K562 (cell line): ENCODE measurements around the gene MCEMP1. TPM values are rescaled to one million over a fixed set of nuclear protein-coding genes. Genes with fewer than 3 reads are reported as not detected.

ENCODE experiments used
- ATAC-seq: fragments of 200-7000 bp; cut with Tn5 transposase; 3 replicates; pipeline ENCODE4 v1.9.1; 2020; ENCODE audit warnings: moderate library complexity
- BruUV-seq: library from RNA; stranded (reverse); fragments of 400-500 nt; replicated peaks from 2 replicates; lab custom pipeline; 2021; lab: Mats Ljungman, UMichigan
- CTCF ChIA-PET: fragments of 300-600 bp; formaldehyde crosslinking; extraction: SDS; loops from one replicate; lab custom pipeline; 2021; ENCODE audit warnings: low intra/inter-chr PET ratio; lab: Yijun Ruan, JAX
- POLR2A ChIA-PET: fragments of 300-600, 350-650 bp; sonication (Branson Sonifier 250); formaldehyde crosslinking; extraction: SDS; loops from one replicate; lab custom pipeline; 2021; ENCODE audit warnings: antibody characterized with exemption, inconsistent platforms; lab: Yijun Ruan, JAX
- DNase-seq, 4 experiments: peaks; one replicate each; pipeline versions ENCODE4 v3.0.0 to v3.0.0-alpha.2; 2011 to 2018; ENCODE audit warnings: low spot score in 3 of 4, mixed read lengths in 3 of 4; ENCODE audit errors: extremely low read depth in 1 of 4
- FAIRE-seq: peaks from 2 replicates; lab custom pipeline; 2011; peaks lifted over from hg19 to GRCh38; lab: Jason Lieb, UNC
- H2AFZ ChIP-seq: 2 replicates; pipeline ENCODE4 v1.6.0; 2011; ENCODE audit warnings: low read depth, low read length, control low read depth, inconsistent platforms
- H3K27ac ChIP-seq: fragments of 200-600 bp; 3 replicates; pipeline ENCODE4 v1.8.0; 2011; ENCODE audit warnings: low read depth, mild to moderate bottlenecking, control low read depth, inconsistent platforms, low read length, moderate library complexity, mixed read lengths; ENCODE audit errors: extremely low read depth
- H3K27me3 ChIP-seq, 2 experiments: fragments of 300-600 bp in 1 of 2; 2 replicates in 1 of 2; 3 replicates in 1 of 2; pipeline versions ENCODE4 v1.6.0 to v1.8.0; 2011; ENCODE audit warnings: inconsistent platforms in 2 of 2, low read length in 2 of 2, mild to moderate bottlenecking in 1 of 2, mixed read lengths in 1 of 2, moderate library complexity in 1 of 2; ENCODE audit not compliant: control insufficient read depth in 2 of 2, insufficient read depth in 2 of 2
- H3K36me3 ChIP-seq: fragments of 300-600 bp; 3 replicates; pipeline ENCODE4 v1.8.0; 2011; ENCODE audit warnings: mild to moderate bottlenecking, low read length, inconsistent platforms; ENCODE audit not compliant: control insufficient read depth, insufficient read depth
- H3K4me1 ChIP-seq, 2 experiments: fragments of 200-600 bp in 1 of 2; replicated peaks in 1 of 2; 2 replicates in 1 of 2; 3 replicates in 1 of 2; pipeline versions ENCODE4 v1.5.1 to v1.8.0; 2011; ENCODE audit warnings: inconsistent platforms in 2 of 2, low read length in 2 of 2, mild to moderate bottlenecking in 1 of 2, mixed read lengths in 1 of 2, moderate library complexity in 1 of 2; ENCODE audit not compliant: control insufficient read depth in 2 of 2, insufficient read depth in 2 of 2
- H3K4me2 ChIP-seq: 2 replicates; pipeline ENCODE4 v1.6.1; 2011; ENCODE audit warnings: low read length, control low read depth, inconsistent platforms, mixed read lengths; ENCODE audit not compliant: insufficient read depth
- H3K4me3 ChIP-seq: fragments of 200-600 bp; sonication (generic), shearing (Covaris generic); 2 replicates; pipeline ENCODE4 v1.5.1; 2016; ENCODE audit warnings: control low read depth, inconsistent platforms
- H3K79me2 ChIP-seq: fragments of 200-600 bp; 3 replicates; pipeline ENCODE4 v1.8.0; 2011; ENCODE audit warnings: low read length, inconsistent platforms; ENCODE audit not compliant: control insufficient read depth, insufficient read depth
- H3K9ac ChIP-seq, 2 experiments: 2 replicates each; pipeline versions ENCODE4 v1.6.0 to v1.6.1; 2011; ENCODE audit warnings: low read depth in 2 of 2, low read length in 2 of 2, control low read depth in 1 of 2, inconsistent platforms in 1 of 2, mild to moderate bottlenecking in 1 of 2, mixed read lengths in 1 of 2; ENCODE audit not compliant: insufficient read depth in 1 of 2
- H3K9me1 ChIP-seq: one replicate; pipeline ENCODE4 v1.6.0; 2011; ENCODE audit warnings: inconsistent platforms, mild to moderate bottlenecking, low read length, moderate library complexity; ENCODE audit not compliant: control insufficient read depth, insufficient read depth
- H3K9me3 ChIP-seq: replicated peaks from 2 replicates; pipeline ENCODE4 v1.5.1; 2011; ENCODE audit warnings: low read depth, low read length, inconsistent platforms; ENCODE audit not compliant: control insufficient read depth, insufficient read depth
- H4K20me1 ChIP-seq: replicated peaks from 2 replicates; pipeline ENCODE4 v1.6.1; 2011; ENCODE audit warnings: low read length, inconsistent platforms, mixed read lengths; ENCODE audit not compliant: control insufficient read depth, insufficient read depth
- ATF3 ChIP-seq, 2 experiments: fragments of 450-650 bp in 1 of 2; sonication (generic) in 1 of 2; formaldehyde crosslinking in 1 of 2; IDR thresholded peaks in 1 of 2; conservative IDR thresholded peaks in 1 of 2; 2 replicates each; pipeline versions ENCODE4 v1.6.1 to v1.8.1; 2016 to 2023; ENCODE audit warnings: mild to moderate bottlenecking in 2 of 2, moderate library complexity in 2 of 2, inconsistent platforms in 1 of 2, missing genetic modification reagents in 1 of 2
- BCOR ChIP-seq: fragments of 450-650 bp; IDR thresholded peaks from 2 replicates; pipeline ENCODE4 v1.6.1; 2016
- BDP1 ChIP-seq: IDR thresholded peaks from 3 replicates; pipeline ENCODE4 v1.6.1; 2011; ENCODE audit not compliant: insufficient read length, insufficient read depth
- CHD1 ChIP-seq: fragments of 200-600 bp; sonication (generic); IDR thresholded peaks from one replicate; pipeline ENCODE4 v1.6.1; 2012; ENCODE audit warnings: mild to moderate bottlenecking, moderate library complexity, low read length, inconsistent platforms
- DMBX1 ChIP-seq: fragments of 250-450 bp; sonication (Bioruptor Pico); IDR thresholded peaks from 2 replicates; pipeline ENCODE4 v1.8.0; 2022; ENCODE audit warnings: inconsistent platforms, mild to moderate bottlenecking, moderate library complexity, borderline replicate concordance
- E2F6 ChIP-seq, 2 experiments: IDR thresholded peaks; 2 replicates each; pipeline ENCODE4 v1.6.1; 2011; ENCODE audit warnings: borderline replicate concordance in 1 of 2, control low read depth in 1 of 2, low read depth in 1 of 2, low read length in 1 of 2, mild to moderate bottlenecking in 1 of 2, mixed read lengths in 1 of 2, moderate library complexity in 1 of 2; ENCODE audit not compliant: insufficient read depth in 1 of 2, insufficient read length in 1 of 2, poor library complexity in 1 of 2, severe bottlenecking in 1 of 2; ENCODE audit errors: extremely low read depth in 1 of 2
- GTF2A2 ChIP-seq: IDR thresholded peaks from 2 replicates; pipeline ENCODE4 v1.6.1; 2016; ENCODE audit warnings: mild to moderate bottlenecking, missing genetic modification characterization, missing compliant biosample characterization
- HLTF ChIP-seq: fragments of 450-650 bp; IDR thresholded peaks from 2 replicates; pipeline ENCODE4 v1.6.1; 2016
- HNRNPLL ChIP-seq: fragments of 200-400 bp; formaldehyde crosslinking; IDR thresholded peaks from 2 replicates; pipeline ENCODE4 v1.6.1; 2017; ENCODE audit warnings: low read length, low read depth, mild to moderate bottlenecking; ENCODE audit not compliant: poor library complexity, severe bottlenecking
- MTA2 ChIP-seq: fragments of 450-650 bp; IDR thresholded peaks from 2 replicates; pipeline ENCODE4 v1.6.1; 2016; ENCODE audit warnings: low read depth
- RBFOX2 ChIP-seq: fragments of 200-400 bp; formaldehyde crosslinking; IDR thresholded peaks from 2 replicates; pipeline ENCODE4 v1.6.1; 2017; ENCODE audit warnings: low read depth, mild to moderate bottlenecking, low read length, moderate library complexity
- RBM25 ChIP-seq: fragments of 200-400 bp; formaldehyde crosslinking; IDR thresholded peaks from 2 replicates; pipeline ENCODE4 v1.6.1; 2018; ENCODE audit warnings: low read length, low read depth, moderate library complexity; ENCODE audit not compliant: severe bottlenecking
- SAFB2 ChIP-seq: fragments of 200-400 bp; formaldehyde crosslinking; IDR thresholded peaks from 2 replicates; pipeline ENCODE4 v1.6.1; 2018; ENCODE audit warnings: borderline replicate concordance, low read length, low read depth, moderate library complexity; ENCODE audit not compliant: severe bottlenecking
- SMARCA5 ChIP-seq: fragments of 450-650 bp; IDR thresholded peaks from 2 replicates; pipeline ENCODE4 v1.6.1; 2016
- SP1 ChIP-seq: sonication (generic); formaldehyde crosslinking; IDR thresholded peaks from 2 replicates; pipeline ENCODE4 v1.8.1; 2022; ENCODE audit warnings: mild to moderate bottlenecking, missing genetic modification reagents
- XRCC4 ChIP-seq: IDR thresholded peaks from one replicate; pipeline ENCODE4 v1.6.1; 2011; ENCODE audit not compliant: insufficient read depth, insufficient read length; ENCODE audit errors: extremely low read depth
- ZNF507 ChIP-seq: conservative IDR thresholded peaks from 2 replicates; pipeline ENCODE4 v1.6.1; 2017; ENCODE audit warnings: missing genetic modification characterization, missing compliant biosample characterization
- ZNF583 ChIP-seq: fragments of 250-450 bp; sonication (Bioruptor Pico); IDR thresholded peaks from 2 replicates; pipeline ENCODE4 v1.4.0; 2020
- ZNF77 ChIP-seq: fragments of 250-450 bp; sonication (Bioruptor Pico); IDR thresholded peaks from 2 replicates; pipeline ENCODE4 v1.5.0; 2020
- WGBS: fragments of 100-300 bp; shearing (Covaris generic); methylation state at CpG from one replicate; pipeline ENCODE4 v1.1.6; 2016; ENCODE audit warnings: low coverage, mixed read lengths; ENCODE audit not compliant: insufficient coverage; ENCODE audit errors: missing lambda C conversion rate; 5-methylcytosine and 5-hydroxymethylcytosine counted together
- in situ Hi-C: fragments of 300-500 bp; cut with MboI; formaldehyde crosslinking; loops from 4 replicates; pipeline ENCODE4 v1.15.0; 2018; ENCODE audit warnings: inconsistent platforms, mixed read lengths
- intact Hi-C: fragments of 100-400 bp; cut with micrococcal nuclease; formaldehyde crosslinking; loops from 2 replicates; pipeline ENCODE4 v1.14.2; 2022
- polyA plus RNA-seq, 8 experiments: library from polyadenylated mRNA; depleted of rRNA in 4 of 8; stranded (reverse) in 5 of 8; unstranded in 3 of 8; fragments of >200 nt; fragmentation: Nextera tagmentation in 2 of 8; fragmentation: Illumina TruSeq in 1 of 8; extraction: Ambion mirVana in 2 of 8; extraction: Trizol in 1 of 8; gene quantifications; 2 replicates each; pipeline versions ENCODE4 v1.2.1 to v1.2.3, GENCODE V29; 2011 to 2014; ENCODE audit warnings: inconsistent platforms in 1 of 8, missing spikeins in 1 of 8
- total RNA-seq, 7 experiments: library from RNA; depleted of rRNA in 6 of 7; stranded (reverse); fragments of >200 nt in 6 of 7; fragmentation: Illumina TruSeq in 2 of 7; extraction: Trizol in 2 of 7; gene quantifications; 2 replicates each; pipeline versions ENCODE4 v1.2.1 to v1.2.3, GENCODE V29; 2011 to 2021; ENCODE audit warnings: low replicate concordance in 1 of 7
- TF ChIP-seq, protein P1 (sequence below): fragments of 450-650 bp; formaldehyde crosslinking; IDR thresholded peaks from 2 replicates; pipeline ENCODE4 v1.4.0; 2020; ENCODE audit warnings: mild to moderate bottlenecking, mixed read lengths

MCEMP1 gene
- total and polyA plus RNA-seq, 9 of the 15 experiments (the other 6 are each of a cell fraction or from before 2014, with no cell fraction given): 0.11 to 1.8 (median 0.51) TPM

DNA sequence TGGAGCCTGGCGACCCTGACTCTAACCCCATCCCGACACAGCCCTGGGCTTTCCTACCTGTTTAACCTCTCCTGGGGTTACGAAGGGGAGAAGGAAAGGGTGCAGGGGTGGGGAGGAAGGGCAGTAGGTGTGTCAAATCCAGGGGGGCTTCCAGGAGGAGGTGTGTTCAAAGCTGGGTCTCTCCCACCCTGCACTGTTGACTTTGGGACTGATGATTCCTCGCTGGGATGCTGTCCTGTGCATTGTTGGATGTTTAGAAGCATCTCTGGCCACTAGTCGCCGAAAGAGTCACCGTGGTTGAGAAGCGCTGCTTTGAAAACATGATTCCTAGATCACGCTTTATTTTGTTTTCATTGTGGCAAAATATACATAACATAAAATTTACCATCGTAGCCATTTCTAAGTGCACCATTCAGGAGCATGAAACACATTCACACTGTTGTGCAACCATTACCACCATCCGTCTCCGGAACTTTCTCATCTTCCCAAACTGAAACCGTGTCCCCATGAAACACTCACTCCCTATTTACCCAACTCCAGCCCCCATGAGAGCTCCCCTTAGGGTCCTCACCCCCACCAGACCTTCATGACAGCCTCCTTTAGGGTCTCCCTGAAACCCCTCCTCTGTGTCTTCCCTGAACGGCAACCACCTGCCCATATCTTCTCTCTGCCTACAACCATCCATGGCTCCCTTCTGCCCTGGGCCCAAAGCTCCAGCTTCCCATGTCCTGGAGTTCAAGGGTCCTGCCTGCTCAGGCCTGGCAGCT, 29.5 kb downstream of the MCEMP1 start:
- in situ Hi-C loops: no loop called here
- BruUV-seq: no TSS peak
- Histone ChIP-seq H3K4me1 (no peaks in the 10 kb centered on the region; a peak in 1 of 5 replicates), H3K79me2 (no peaks in the 10 kb centered on the region), H3K9me1 (no peaks in the 10 kb centered on the region), H3K4me2 (no peak overlapping the region), H3K4me3 (no peak overlapping the region), H3K36me3 (no peaks in the 10 kb centered on the region), H3K27me3 (peaks cover 0 to 34% of the 10 kb centered on the region in 2 experiments; a peak in 3 of 5 replicates), H3K9ac (no peak overlapping the region), H2AFZ (no peak overlapping the region), H4K20me1 (0 out of 2 replicates have a peak, but pooled peaks cover 4% of the 10 kb centered on the region), H3K27ac (no peak overlapping the region), H3K9me3 (no peaks in the 10 kb centered on the region)
- ATAC-seq (no peak), FAIRE-seq (no peak), DNase-seq (no peak)
- ChIA-PET POLR2A (interaction anchor here (0.6 kb wide), 1 partner anchor 226 kb away, joined by 3 read pairs; no protein-coding TSS in a partner anchor), CTCF (no interaction called here)
- WGBS: 24% methylated on average over 14 of the region's 14 CpGs
- intact Hi-C loops: no loop called here
- TF ChIP-seq ZNF77 (CRISPR knock-in tag) (no peak), ZNF507 (no peak), MTA2 (no peak), BCOR (peak; percentile 60), ZNF583 (no peak), SMARCA5 (peak; percentile 13; the same call in 1 of the 2 replicates), GTF2A2 (tag) (no peak), HNRNPLL (no peak), RBM25 (peak; percentile 82), SP1 (CRISPR knock-in tag) (no peak), E2F6 (IDR thresholded peaks at IDR 0.05; ENCODE audit: borderline replicate concordance in 1 of 2, extremely low read depth in 1 of 2, insufficient read depth in 1 of 2, insufficient read length in 1 of 2, low read depth in 1 of 2, low read length in 1 of 2, poor library complexity in 1 of 2, severe bottlenecking in 1 of 2) (no peak), XRCC4 (no peak), ATF3 (IDR thresholded peaks at IDR 0.05) (no peak), ATF3 (CRISPR knock-in tag; conservative IDR thresholded peaks at IDR 0.05) (no peak), RBFOX2 (no peak), BDP1 (no peak), SAFB2 (no peak), CHD1 (no peak), DMBX1 (CRISPR knock-in tag) (no peak), HLTF (no peak)
- TF ChIP-seq, protein P1, sequence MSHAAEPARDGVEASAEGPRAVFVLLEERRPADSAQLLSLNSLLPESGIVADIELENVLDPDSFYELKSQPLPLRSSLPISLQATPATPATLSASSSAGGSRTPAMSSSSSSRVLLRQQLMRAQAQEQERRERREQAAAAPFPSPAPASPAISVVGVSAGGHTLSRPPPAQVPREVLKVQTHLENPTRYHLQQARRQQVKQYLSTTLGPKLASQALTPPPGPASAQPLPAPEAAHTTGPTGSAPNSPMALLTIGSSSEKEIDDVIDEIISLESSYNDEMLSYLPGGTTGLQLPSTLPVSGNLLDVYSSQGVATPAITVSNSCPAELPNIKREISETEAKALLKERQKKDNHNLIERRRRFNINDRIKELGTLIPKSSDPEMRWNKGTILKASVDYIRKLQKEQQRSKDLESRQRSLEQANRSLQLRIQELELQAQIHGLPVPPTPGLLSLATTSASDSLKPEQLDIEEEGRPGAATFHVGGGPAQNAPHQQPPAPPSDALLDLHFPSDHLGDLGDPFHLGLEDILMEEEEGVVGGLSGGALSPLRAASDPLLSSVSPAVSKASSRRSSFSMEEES (CRISPR knock-in tag): no peak
